ENCODE results near the gene ZNF324.

The ZNF324 gene

GRCh38 chr19:58520257-58520599, 53.3 kb downstream of the ZNF324 start:
- no peak for TF ChIP-seq CTCF (IDR thresholded peaks at IDR 0.05; ENCODE audit: low read length)
- no peak for TF ChIP-seq EZH2 (IDR thresholded peaks at IDR 0.05; ENCODE audit: borderline replicate concordance, low read length)
- H3K36me3 ChIP-seq (ENCODE audit: insufficient read depth, low read length) = peaks cover 9% of the 10 kb centered on the region; the same call in 1 of the 2 replicates
- peak overlapping the region; percentile 87 for H3K27ac ChIP-seq (ENCODE audit: low read depth, low read length, poor library complexity, severe bottlenecking)
- no peaks in the 10 kb centered on the region for H3K9me3 ChIP-seq (ENCODE audit: low read length)
- H3K4me1 ChIP-seq (ENCODE audit: insufficient read depth, low read length, severe bottlenecking) = peaks cover 39% of the 10 kb centered on the region
- H3F3A ChIP-seq (ENCODE audit: insufficient read depth, low read length) = no peaks in the 10 kb centered on the region
- H3K79me2 ChIP-seq (ENCODE audit: insufficient read depth, low read length) = no peaks in the 10 kb centered on the region
- H3K9ac ChIP-seq (ENCODE audit: low read length) = peak overlapping the region; percentile 92
- H3K27me3 ChIP-seq (ENCODE audit: insufficient read depth, low read length) = no peaks in the 10 kb centered on the region
- peak overlapping the region; percentile 74 for H3K4me3 ChIP-seq (ENCODE audit: low read depth, low read length, poor library complexity, severe bottlenecking)
- H4K20me1 ChIP-seq (ENCODE audit: insufficient read depth, low read length) = no peaks in the 10 kb centered on the region
- H3K4me2 ChIP-seq (ENCODE audit: low read length) = peak overlapping the region; percentile 88
- H3K9me2 ChIP-seq (ENCODE audit: low read depth, low read length) = no peaks in the 10 kb centered on the region
- no peak overlapping the region for H2AFZ ChIP-seq (ENCODE audit: low read length)

DNA sequence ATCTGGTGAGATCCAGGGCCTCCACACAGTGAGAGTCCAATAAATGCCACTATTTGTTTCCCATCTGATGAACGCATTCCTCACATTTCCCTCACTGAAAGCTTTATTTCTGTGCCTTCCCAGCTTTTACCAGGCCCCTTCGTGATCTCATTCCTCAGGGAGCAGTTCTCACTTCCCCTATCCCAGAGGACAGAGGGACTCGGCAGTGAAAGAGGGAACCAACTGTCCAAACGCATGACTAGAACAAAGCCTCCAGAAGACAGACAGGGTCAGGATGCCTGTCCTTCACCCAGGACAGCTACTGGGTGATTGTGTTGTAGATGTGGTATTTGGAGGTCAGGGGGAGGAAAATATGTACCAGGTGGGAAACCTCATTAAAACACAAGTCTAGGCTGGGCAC, 54.8 kb downstream of the ZNF324 start:
- TF ChIP-seq EZH2 (IDR thresholded peaks at IDR 0.05; ENCODE audit: borderline replicate concordance, low read length) (no peak), CTCF (IDR thresholded peaks at IDR 0.05; ENCODE audit: low read length) (no peak)
- no peak overlapping the region for H2AFZ ChIP-seq (ENCODE audit: low read length)
- no peaks in the 10 kb centered on the region for H3K79me2 ChIP-seq (ENCODE audit: insufficient read depth, low read length)
- H3K27ac ChIP-seq (ENCODE audit: low read depth, low read length, poor library complexity, severe bottlenecking) = peak overlapping the region; percentile 87
- no peaks in the 10 kb centered on the region for H3K9me2 ChIP-seq (ENCODE audit: low read depth, low read length)
- H3K36me3 ChIP-seq (ENCODE audit: insufficient read depth, low read length) = peaks cover 3% of the 10 kb centered on the region; the same call in 1 of the 2 replicates
- no peaks in the 10 kb centered on the region for H4K20me1 ChIP-seq (ENCODE audit: insufficient read depth, low read length)
- H3K4me2 ChIP-seq (ENCODE audit: low read length) = peak overlapping the region; percentile 43; the same call in 1 of the 2 replicates
- H3K9me3 ChIP-seq (ENCODE audit: low read length) = no peaks in the 10 kb centered on the region
- peak overlapping the region; percentile 25; the same call in 1 of the 2 replicates for H3K9ac ChIP-seq (ENCODE audit: low read length)
- H3K4me3 ChIP-seq (ENCODE audit: low read depth, low read length, poor library complexity, severe bottlenecking) = peak overlapping the region; percentile 10
- no peaks in the 10 kb centered on the region for H3F3A ChIP-seq (ENCODE audit: insufficient read depth, low read length)
- peaks cover 24% of the 10 kb centered on the region for H3K4me1 ChIP-seq (ENCODE audit: insufficient read depth, low read length, severe bottlenecking)
- H3K27me3 ChIP-seq (ENCODE audit: insufficient read depth, low read length) = no peaks in the 10 kb centered on the region

GRCh38 chr19:58522709-58523108, 55.8 kb downstream of the ZNF324 start:
- Histone ChIP-seq H3F3A (ENCODE audit: insufficient read depth, low read length) (no peaks in the 10 kb centered on the region), H2AFZ (ENCODE audit: low read length) (no peak overlapping the region), H3K9me3 (ENCODE audit: low read length) (no peaks in the 10 kb centered on the region), H3K9ac (ENCODE audit: low read length) (no peak overlapping the region), H3K4me1 (ENCODE audit: insufficient read depth, low read length, severe bottlenecking) (peaks cover 24% of the 10 kb centered on the region), H3K4me3 (ENCODE audit: low read depth, low read length, poor library complexity, severe bottlenecking) (no peak overlapping the region), H4K20me1 (ENCODE audit: insufficient read depth, low read length) (no peaks in the 10 kb centered on the region), H3K4me2 (ENCODE audit: low read length) (no peak overlapping the region), H3K27me3 (ENCODE audit: insufficient read depth, low read length) (no peaks in the 10 kb centered on the region), H3K27ac (ENCODE audit: low read depth, low read length, poor library complexity, severe bottlenecking) (no peak overlapping the region), H3K36me3 (ENCODE audit: insufficient read depth, low read length) (no peaks in the 10 kb centered on the region), H3K79me2 (ENCODE audit: insufficient read depth, low read length) (no peaks in the 10 kb centered on the region), H3K9me2 (ENCODE audit: low read depth, low read length) (no peaks in the 10 kb centered on the region)
- TF ChIP-seq CTCF (IDR thresholded peaks at IDR 0.05; ENCODE audit: low read length) (no peak), EZH2 (IDR thresholded peaks at IDR 0.05; ENCODE audit: borderline replicate concordance, low read length) (no peak)

All from OCI-LY1 (cell line).